ENCODE measurements around the gene EIF3B.

Gene EIF3B

GRCh38 chr7:2372724-2373123 lies 18.1 kb downstream of the EIF3B start:
- peak; percentile 66 for ATAC-seq (ENCODE audit: low read depth)
- H3K27ac ChIP-seq (ENCODE audit: poor library complexity, severe bottlenecking): no peak overlapping the region
- no peak overlapping the region for H3K4me3 ChIP-seq (ENCODE audit: severe bottlenecking)
- no peaks in the 10 kb centered on the region for H3K4me1 ChIP-seq (ENCODE audit: insufficient read depth, poor library complexity, severe bottlenecking)
- H3K36me3 ChIP-seq (ENCODE audit: low read depth): peaks cover 95% of the 10 kb centered on the region
- H3K9me3 ChIP-seq (ENCODE audit: severe bottlenecking): no peaks in the 10 kb centered on the region
- DNase-seq (ENCODE audit: low spot score): no peak
- TF ChIP-seq, protein P1, sequence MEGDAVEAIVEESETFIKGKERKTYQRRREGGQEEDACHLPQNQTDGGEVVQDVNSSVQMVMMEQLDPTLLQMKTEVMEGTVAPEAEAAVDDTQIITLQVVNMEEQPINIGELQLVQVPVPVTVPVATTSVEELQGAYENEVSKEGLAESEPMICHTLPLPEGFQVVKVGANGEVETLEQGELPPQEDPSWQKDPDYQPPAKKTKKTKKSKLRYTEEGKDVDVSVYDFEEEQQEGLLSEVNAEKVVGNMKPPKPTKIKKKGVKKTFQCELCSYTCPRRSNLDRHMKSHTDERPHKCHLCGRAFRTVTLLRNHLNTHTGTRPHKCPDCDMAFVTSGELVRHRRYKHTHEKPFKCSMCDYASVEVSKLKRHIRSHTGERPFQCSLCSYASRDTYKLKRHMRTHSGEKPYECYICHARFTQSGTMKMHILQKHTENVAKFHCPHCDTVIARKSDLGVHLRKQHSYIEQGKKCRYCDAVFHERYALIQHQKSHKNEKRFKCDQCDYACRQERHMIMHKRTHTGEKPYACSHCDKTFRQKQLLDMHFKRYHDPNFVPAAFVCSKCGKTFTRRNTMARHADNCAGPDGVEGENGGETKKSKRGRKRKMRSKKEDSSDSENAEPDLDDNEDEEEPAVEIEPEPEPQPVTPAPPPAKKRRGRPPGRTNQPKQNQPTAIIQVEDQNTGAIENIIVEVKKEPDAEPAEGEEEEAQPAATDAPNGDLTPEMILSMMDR (IDR thresholded peaks at IDR 0.05; ENCODE audit: poor library complexity, severe bottlenecking): no peak
- no peaks in the 10 kb centered on the region for H3K27me3 ChIP-seq (ENCODE audit: insufficient read depth, poor library complexity, severe bottlenecking)

GRCh38 chr7:2373124-2373556 lies 18.5 kb downstream of the EIF3B start:
- TF ChIP-seq, protein P1 (IDR thresholded peaks at IDR 0.05; ENCODE audit: poor library complexity, severe bottlenecking): no peak
- ATAC-seq (ENCODE audit: low read depth): peak; percentile 18; the same call in 2 of the 3 replicates
- no peak for DNase-seq (ENCODE audit: low spot score)
- no peak overlapping the region for H3K4me3 ChIP-seq (ENCODE audit: severe bottlenecking)
- H3K4me1 ChIP-seq (ENCODE audit: insufficient read depth, poor library complexity, severe bottlenecking): no peaks in the 10 kb centered on the region
- H3K9me3 ChIP-seq (ENCODE audit: severe bottlenecking): no peaks in the 10 kb centered on the region
- peaks cover 91% of the 10 kb centered on the region for H3K36me3 ChIP-seq (ENCODE audit: low read depth)
- no peak overlapping the region for H3K27ac ChIP-seq (ENCODE audit: poor library complexity, severe bottlenecking)
- H3K27me3 ChIP-seq (ENCODE audit: insufficient read depth, poor library complexity, severe bottlenecking): no peaks in the 10 kb centered on the region

GRCh38 chr7:2373646-2374045 lies 19.0 kb downstream of the EIF3B start:
- no peaks in the 10 kb centered on the region for H3K27me3 ChIP-seq (ENCODE audit: insufficient read depth, poor library complexity, severe bottlenecking)
- H3K4me3 ChIP-seq (ENCODE audit: severe bottlenecking): no peak overlapping the region
- TF ChIP-seq, protein P1 (IDR thresholded peaks at IDR 0.05; ENCODE audit: poor library complexity, severe bottlenecking): no peak
- ATAC-seq (ENCODE audit: low read depth) (no peak), DNase-seq (ENCODE audit: low spot score) (no peak)
- H3K27ac ChIP-seq (ENCODE audit: poor library complexity, severe bottlenecking): no peak overlapping the region
- H3K36me3 ChIP-seq (ENCODE audit: low read depth): peaks cover 88% of the 10 kb centered on the region
- no peaks in the 10 kb centered on the region for H3K4me1 ChIP-seq (ENCODE audit: insufficient read depth, poor library complexity, severe bottlenecking)
- no peaks in the 10 kb centered on the region for H3K9me3 ChIP-seq (ENCODE audit: severe bottlenecking)

DNA sequence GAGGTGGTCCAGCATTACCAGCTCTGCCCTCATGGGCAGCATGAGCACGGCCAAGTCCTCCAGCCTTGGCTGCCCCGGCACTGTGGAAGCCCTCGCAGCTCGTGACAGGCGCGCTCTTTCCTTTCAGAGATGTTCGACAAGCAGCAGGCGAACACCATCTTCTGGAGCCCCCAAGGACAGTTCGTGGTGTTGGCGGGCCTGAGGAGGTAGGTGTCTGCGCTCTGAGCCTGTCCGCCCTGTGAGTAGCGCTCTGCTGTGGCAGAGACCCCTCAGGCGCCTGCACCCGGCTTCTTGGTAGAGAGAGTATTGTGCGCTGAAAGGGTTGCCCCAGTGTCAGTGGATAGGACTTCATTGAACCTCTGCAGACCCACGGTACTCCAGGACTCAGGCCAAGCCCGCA lies 19.8 kb downstream of the EIF3B start:
- H3K9me3 ChIP-seq (ENCODE audit: severe bottlenecking): no peaks in the 10 kb centered on the region
- ATAC-seq (ENCODE audit: low read depth): no peak
- H3K36me3 ChIP-seq (ENCODE audit: low read depth): peaks cover 88% of the 10 kb centered on the region

More for the DNA sequence above, 19.8 kb downstream of the EIF3B start:
- DNase-seq (ENCODE audit: low spot score): no peak
- TF ChIP-seq, protein P1 (IDR thresholded peaks at IDR 0.05; ENCODE audit: poor library complexity, severe bottlenecking): no peak
- Histone ChIP-seq H3K27ac (ENCODE audit: poor library complexity, severe bottlenecking) (no peak overlapping the region), H3K27me3 (ENCODE audit: insufficient read depth, poor library complexity, severe bottlenecking) (no peaks in the 10 kb centered on the region), H3K4me3 (ENCODE audit: severe bottlenecking) (no peak overlapping the region), H3K4me1 (ENCODE audit: insufficient read depth, poor library complexity, severe bottlenecking) (no peaks in the 10 kb centered on the region)

All from RWPE2 (cell line).